Fibroblast of villous mesenchyme (primary cell): Measurements from ENCODE around the gene POU2F2. TPM values are rescaled to one million over a fixed set of nuclear protein-coding genes. Genes with fewer than 3 reads are reported as not detected.

Experiments
- DNase-seq: peaks from one replicate; pipeline ENCODE4 v3.0.0-alpha.2; 2010; ENCODE audit warnings: low read depth
- H3K4me3 ChIP-seq: 2 replicates; pipeline ENCODE4 v1.5.1; 2011; ENCODE audit warnings: low read depth, mild to moderate bottlenecking, low read length
- CTCF ChIP-seq: IDR thresholded peaks from 2 replicates; pipeline ENCODE4 v1.5.1; 2012; ENCODE audit warnings: low read depth, mild to moderate bottlenecking, low read length; ENCODE audit not compliant: insufficient read depth
- total RNA-seq: library from RNA; depleted of rRNA; stranded (reverse); fragments of >200 nt; gene quantifications from 2 replicates; pipeline ENCODE4 v1.2.3, GENCODE V29; 2012

Gene POU2F2
- total RNA-seq: 1.3 and 1.9 TPM in 2 replicates

- DNase-seq: no peak
- no peak for TF ChIP-seq CTCF
- peak within 1 kb of the TSS; percentile 40 for H3K4me3 ChIP-seq
Observed at GRCh38 chr19:42132030-42132628, at the start of gene POU2F2. TSS of gene POU2F2 (minus strand) at chr19:42132446. CDS start at chr19:42132411, 35 bp downstream.

- DNase-seq: no peak
- no peak overlapping the region for H3K4me3 ChIP-seq
- TF ChIP-seq CTCF: no peak
Observed at GRCh38 chr19:42178791-42179674, 46.8 kb upstream of the POU2F2 start.

- no peak for DNase-seq
- TF ChIP-seq CTCF: no peak
- no peak overlapping the region for H3K4me3 ChIP-seq
Observed at GRCh38 chr19:42177686-42178019, 45.4 kb upstream of the POU2F2 start.

- H3K4me3 ChIP-seq: peak overlapping the region; percentile 53
- peak; percentile 74 for DNase-seq
- peak; percentile 31 for TF ChIP-seq CTCF
Observed at GRCh38 chr19:42176990-42177685, 44.9 kb upstream of the POU2F2 start.

GRCh38 chr19:42176649-42176989, 44.4 kb upstream of the POU2F2 start:
- peak overlapping the region; percentile 53 for H3K4me3 ChIP-seq
- no peak for DNase-seq
- no peak for TF ChIP-seq CTCF

- no peak for TF ChIP-seq CTCF
- peak overlapping the region; percentile 53 for H3K4me3 ChIP-seq
- DNase-seq: peak; percentile 28
Observed at GRCh38 chr19:42175952-42176648, 43.9 kb upstream of the POU2F2 start.
